ENCODE data around the gene IQGAP3.

IQGAP3 gene

DNA sequence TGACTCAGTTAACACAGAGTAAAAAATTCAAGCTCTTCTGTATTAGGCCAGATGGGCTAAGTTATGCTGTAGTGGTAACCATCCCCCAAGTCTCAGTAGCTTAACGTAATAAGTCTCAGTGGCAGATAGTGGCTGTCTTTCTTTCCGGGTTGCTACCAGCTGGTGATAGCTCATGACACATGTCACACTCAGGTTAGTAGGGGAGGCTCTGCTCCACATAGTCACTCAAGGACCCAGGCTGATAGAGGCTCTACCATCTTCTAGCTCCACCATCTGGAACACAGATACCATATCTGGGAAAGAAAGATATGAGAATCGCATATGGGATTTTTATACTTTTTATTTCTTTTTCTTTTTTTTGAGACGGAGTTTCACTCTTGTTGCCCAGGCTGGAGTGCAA is 55.5 kb downstream of the IQGAP3 start:
- FAIRE-seq: no peak
- DNase-seq (ENCODE audit: low spot score): no peak

GRCh38 chr1:156515956-156516355 is 56.4 kb downstream of the IQGAP3 start:
- DNase-seq (ENCODE audit: low spot score): no peak
- no peak for FAIRE-seq

DNA sequence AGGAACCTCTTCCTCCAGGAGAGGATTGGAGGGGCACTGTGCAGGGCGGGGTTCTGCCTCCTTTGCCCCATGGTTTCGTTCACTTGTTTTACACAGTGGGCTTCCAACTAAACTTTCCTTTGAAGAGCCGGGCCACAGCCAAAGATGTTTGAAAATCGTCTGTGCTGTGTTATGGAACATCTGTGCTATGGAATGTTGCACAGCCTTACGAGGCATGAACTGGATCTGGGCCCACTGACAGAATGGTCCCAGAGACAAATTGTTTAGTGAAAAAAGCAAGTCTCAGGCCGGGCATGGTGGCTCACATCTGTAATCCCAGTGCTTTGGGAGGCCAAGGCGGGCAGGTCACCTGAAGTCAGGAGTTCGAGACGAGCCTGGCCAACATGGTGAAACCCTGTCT is 59.2 kb downstream of the IQGAP3 start:
- FAIRE-seq (no peak), DNase-seq (ENCODE audit: low spot score) (no peak)

DNA sequence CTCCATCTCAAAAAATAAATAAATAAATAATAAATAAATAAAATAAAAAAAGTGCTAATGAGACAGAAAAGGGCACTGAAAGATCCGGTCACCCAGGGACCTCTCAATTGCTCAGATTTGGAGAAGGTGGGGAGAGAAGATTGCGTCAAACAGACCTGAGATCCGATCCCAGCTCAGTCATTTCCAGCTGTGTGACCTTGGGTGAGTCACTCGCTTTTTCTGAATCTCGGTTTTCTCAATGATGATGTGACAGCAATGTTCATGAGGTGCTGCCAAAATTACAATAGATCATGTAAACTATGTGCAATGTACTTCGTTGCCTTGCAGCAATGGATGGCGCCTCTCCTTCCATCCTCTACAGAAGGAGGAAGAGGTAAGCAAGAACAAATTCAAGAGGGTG is 60.7 kb downstream of the IQGAP3 start:
- no peak for FAIRE-seq
- no peak for DNase-seq (ENCODE audit: low spot score)

GRCh38 chr1:156510709-156511108 is 61.7 kb downstream of the IQGAP3 start:
- DNase-seq (ENCODE audit: low spot score): no peak
- no peak for FAIRE-seq

GRCh38 chr1:156509424-156510034 is 62.8 kb downstream of the IQGAP3 start:
- FAIRE-seq: no peak
- no peak for DNase-seq (ENCODE audit: low spot score)

DNA sequence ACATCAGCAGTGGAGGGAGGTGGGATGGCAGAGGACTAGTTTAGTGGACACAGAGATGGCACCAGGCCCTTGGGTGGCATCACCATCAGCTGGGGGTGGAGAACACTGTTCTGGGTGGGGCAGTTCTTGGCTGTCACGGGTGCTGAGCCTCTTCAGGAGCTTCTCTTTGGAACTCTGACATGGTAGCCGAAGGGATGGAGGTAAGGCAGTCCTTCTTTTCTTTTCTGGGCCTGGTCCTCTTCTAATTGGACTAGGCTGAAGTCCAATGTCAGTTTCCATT is 63.5 kb downstream of the IQGAP3 start:
- DNase-seq (ENCODE audit: low spot score) (no peak), FAIRE-seq (no peak)

GRCh38 chr1:156508205-156508954 is 64.0 kb downstream of the IQGAP3 start:
- FAIRE-seq (no peak), DNase-seq (ENCODE audit: low spot score) (no peak)

- no peak for FAIRE-seq
- DNase-seq (ENCODE audit: low spot score): no peak
Measured at GRCh38 chr1:156506450-156506849, 65.9 kb downstream of the IQGAP3 start.

- DNase-seq (ENCODE audit: low spot score) (no peak), FAIRE-seq (no peak)
Measured at GRCh38 chr1:156505679-156506298, 66.6 kb downstream of the IQGAP3 start.

DNA sequence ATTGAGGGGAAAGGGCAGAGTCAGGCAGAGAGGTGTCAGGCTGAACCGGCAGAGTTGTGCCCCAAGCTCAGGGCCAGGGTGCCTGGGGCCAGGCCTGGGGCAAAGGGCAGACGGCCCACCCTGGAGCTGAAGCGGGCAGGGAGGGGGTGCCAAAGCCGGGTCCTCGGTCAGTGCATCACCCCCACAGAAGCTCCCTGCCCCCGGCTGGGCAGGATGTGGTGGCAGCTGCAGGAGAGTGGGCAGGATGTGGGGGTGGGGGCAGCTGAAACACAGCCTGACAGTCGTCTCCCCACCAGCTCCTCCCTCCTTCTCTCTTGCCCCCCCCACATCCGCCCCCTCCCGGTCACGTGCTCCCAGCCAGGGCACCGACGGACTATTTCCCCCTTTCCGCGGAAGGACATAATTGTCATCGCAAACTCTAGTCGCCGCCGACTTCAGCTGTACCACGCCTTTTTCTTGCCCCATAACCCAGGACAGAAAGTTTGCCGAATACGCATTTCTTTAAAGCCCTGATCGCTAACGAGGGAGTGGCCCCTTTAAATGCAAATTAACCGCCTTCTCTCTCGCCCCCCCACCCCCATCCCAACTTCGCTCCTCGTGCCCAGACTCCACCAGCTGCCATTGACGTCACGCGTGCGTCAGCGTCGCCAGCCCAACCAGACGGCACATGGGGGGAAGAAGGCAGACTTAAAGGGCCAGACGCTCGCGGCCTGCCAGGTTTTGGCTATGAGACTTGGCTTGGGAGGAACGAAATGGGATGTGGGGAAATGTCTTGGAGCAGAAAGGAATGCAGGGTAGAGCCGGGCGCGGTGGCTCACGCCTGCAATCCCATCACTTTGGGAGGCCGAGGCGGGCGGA is 67.3 kb downstream of the IQGAP3 start:
- peak; percentile 89 for DNase-seq (ENCODE audit: low spot score)
- FAIRE-seq: peak; percentile 23

- DNase-seq (ENCODE audit: low spot score) (no peak), FAIRE-seq (no peak)
Measured at GRCh38 chr1:156504438-156504813, 67.9 kb downstream of the IQGAP3 start.

GRCh38 chr1:156503698-156504437 is 68.5 kb downstream of the IQGAP3 start:
- DNase-seq (ENCODE audit: low spot score): no peak
- FAIRE-seq: no peak

GRCh38 chr1:156502894-156503697 is 69.3 kb downstream of the IQGAP3 start:
- DNase-seq (ENCODE audit: low spot score) (peak; percentile 89), FAIRE-seq (peak; percentile 73)

- FAIRE-seq: no peak
- DNase-seq (ENCODE audit: low spot score): no peak
Measured at GRCh38 chr1:156502391-156502893, 69.9 kb downstream of the IQGAP3 start.

DNA sequence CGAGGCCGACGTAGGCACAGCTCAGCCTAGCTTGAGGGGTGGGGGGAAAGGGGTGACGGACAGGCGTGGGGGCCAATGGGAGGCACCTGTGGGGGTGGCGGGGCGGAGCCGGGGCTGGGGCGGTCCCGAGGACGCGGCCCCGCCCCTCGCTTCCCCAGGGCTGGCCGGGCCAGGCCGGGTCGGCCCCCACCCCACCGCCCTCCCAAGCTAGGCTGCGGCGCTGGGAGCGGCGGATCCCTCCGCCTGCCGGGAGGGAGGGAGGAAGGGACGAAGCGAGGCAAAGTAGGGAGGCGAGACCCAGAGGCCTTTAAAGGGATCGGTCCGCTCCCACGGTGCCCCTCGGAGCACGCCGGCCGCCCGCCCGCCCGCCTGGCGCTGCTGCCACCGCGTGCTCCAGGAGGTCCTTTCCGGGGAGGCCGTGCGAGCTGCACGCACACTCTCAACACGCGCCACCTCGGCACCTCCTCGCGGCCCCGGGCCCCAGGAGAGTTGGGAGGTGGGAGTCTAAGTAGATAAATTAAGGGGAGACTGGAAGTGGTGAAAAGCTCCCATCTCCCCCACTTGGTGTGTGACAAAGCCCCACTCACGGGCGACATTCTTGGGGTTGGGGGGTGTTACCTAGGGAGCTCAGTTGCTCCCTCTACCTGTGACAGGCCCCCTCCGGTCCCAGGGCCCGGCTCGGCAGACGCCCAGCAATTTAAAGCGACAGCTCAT is 71.4 kb downstream of the IQGAP3 start:
- FAIRE-seq (peak; percentile 22), DNase-seq (ENCODE audit: low spot score) (peak; percentile 84)

DNA sequence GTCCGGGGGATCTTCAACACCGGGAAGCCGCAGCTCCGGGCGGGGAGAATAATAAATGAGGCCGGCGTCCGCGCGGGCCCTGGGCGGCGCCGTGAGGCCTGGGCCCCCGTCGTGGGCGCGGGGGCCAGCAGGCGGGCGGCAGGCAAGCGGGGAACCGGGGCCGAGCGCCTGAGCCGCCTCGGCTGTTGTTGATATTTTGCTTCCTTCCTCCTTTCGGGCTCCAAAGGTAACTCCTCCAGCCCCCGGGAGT is 71.9 kb downstream of the IQGAP3 start, which contains the start of gene MEF2D:
Gene MEF2D (minus strand): TSS at position 233 of the 250 bp plus-strand sequence. CDS start 17,483 bp downstream, outside the sequence.
- DNase-seq (ENCODE audit: low spot score): no peak
- no peak for FAIRE-seq

GRCh38 chr1:156499842-156500542 is 72.4 kb downstream of the IQGAP3 start:
- DNase-seq (ENCODE audit: low spot score) (no peak), FAIRE-seq (no peak)

- DNase-seq (ENCODE audit: low spot score): no peak
- no peak for FAIRE-seq
Measured at GRCh38 chr1:156499194-156499841, 73.0 kb downstream of the IQGAP3 start.
